ENCODE measurements around the gene M1AP.
A peak's percentile ranks its signal among the peaks of the same experiment; 100 is the strongest.

M1AP gene

DNA sequence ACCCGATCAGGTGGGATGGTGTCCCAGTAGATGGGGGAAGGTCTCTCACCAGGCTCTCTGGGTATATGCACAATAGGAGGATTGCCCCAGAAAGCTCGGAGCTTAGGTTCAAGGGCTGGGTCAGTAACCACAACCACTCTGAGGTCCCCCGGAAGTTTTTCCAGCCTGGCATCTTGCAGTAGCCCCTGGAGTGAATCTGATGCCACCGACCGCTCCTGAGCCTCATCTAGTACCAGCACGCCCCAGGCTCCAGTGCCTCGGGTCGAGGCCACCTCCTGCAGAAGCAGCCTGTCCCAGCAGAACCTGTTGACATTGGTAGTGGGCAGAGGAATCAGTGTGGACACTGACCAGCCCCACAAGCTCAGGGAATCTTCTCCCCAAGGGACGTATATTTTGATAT is 124.1 kb downstream of the M1AP start:
- H3K4me1 ChIP-seq (ENCODE audit: control insufficient read depth, insufficient read depth, low read depth, low read length) = peaks cover 11% of the 10 kb centered on the region
- whole genome bisulfite sequencing = 95% methylated on average over 8 of the region's 9 CpGs
- H3K23ac ChIP-seq (ENCODE audit: low read length in 2 of 2) = no peak overlapping the region

DNA sequence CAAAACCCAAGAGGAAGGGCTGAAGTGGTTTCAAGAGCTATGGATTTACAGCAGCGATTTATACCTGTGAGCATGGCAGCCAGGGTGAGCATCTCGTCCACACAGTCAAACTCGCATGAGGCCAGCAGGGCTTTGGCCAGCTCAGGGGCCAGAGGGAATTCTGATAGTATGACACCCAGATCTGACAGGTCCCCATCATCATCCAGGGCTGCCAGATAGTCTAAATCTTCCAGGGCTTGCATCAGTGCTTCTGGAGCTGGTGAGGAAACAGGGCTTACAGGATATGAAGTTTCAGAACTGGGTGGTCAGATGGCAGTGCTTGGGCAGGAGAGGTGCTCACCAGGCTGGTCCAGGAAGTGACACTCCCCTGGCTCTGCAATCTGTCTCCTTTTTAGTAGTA is 125.6 kb downstream of the M1AP start:
- Histone ChIP-seq H3K27ac (ENCODE audit: low read length, poor library complexity, severe bottlenecking) (no peak overlapping the region), H3K36me3 (ENCODE audit: control insufficient read depth in 1 of 2, insufficient read depth in 2 of 2, low read depth in 1 of 2, low read length in 2 of 2) (peaks cover 23 to 26% of the 10 kb centered on the region in 2 experiments), H2AK5ac (ENCODE audit: low read length, severe bottlenecking) (no peak overlapping the region), H3K14ac (ENCODE audit: low read length in 2 of 2) (no peak overlapping the region), H3K18ac (ENCODE audit: low read depth in 1 of 2, low read length in 2 of 2) (no peak overlapping the region), H3K4me1 (ENCODE audit: control insufficient read depth, insufficient read depth, low read depth, low read length) (no peaks in the 10 kb centered on the region), H3K4me2 (ENCODE audit: low read length, poor library complexity, severe bottlenecking) (no peak overlapping the region), H3K4me3 (ENCODE audit: insufficient read depth in 1 of 2, low read depth in 1 of 2, low read length in 2 of 2) (no peak overlapping the region), H2AFZ (ENCODE audit: low read depth, low read length) (no peak overlapping the region), H3K79me1 (replicated peaks; ENCODE audit: low read length, poor library complexity, severe bottlenecking) (peaks cover 11% of the 10 kb centered on the region), H2BK12ac (ENCODE audit: low read length in 2 of 2) (no peak overlapping the region), H3K9ac (ENCODE audit: low read length) (no peak overlapping the region), H2BK5ac (ENCODE audit: low read depth, low read length, poor library complexity, severe bottlenecking) (no peak overlapping the region), H2BK120ac (ENCODE audit: low read depth, low read length) (no peak overlapping the region), H2BK15ac (ENCODE audit: low read depth, poor library complexity, severe bottlenecking) (no peak overlapping the region), H3K9me3 (ENCODE audit: control insufficient read depth, low read length) (no peaks in the 10 kb centered on the region), H3K4ac (ENCODE audit: low read depth in 1 of 2, low read length in 2 of 2) (no peak overlapping the region), H4K8ac (ENCODE audit: low read length) (no peak overlapping the region), H3K27me3 (ENCODE audit: control insufficient read depth in 1 of 2, insufficient read depth in 1 of 2, low read length in 2 of 2) (peaks cover 47 to 57% of the 10 kb centered on the region in 2 experiments), H4K91ac (ENCODE audit: low read length) (no peak overlapping the region), H3K23ac (ENCODE audit: low read length in 2 of 2) (peak overlapping the region in 1 of 2 experiments; percentile 67)
- WGBS = 91% methylated on average over 3 of the region's 3 CpGs
- DNase-seq = no peak

More for the DNA sequence above, 124.1 kb downstream of the M1AP start:
- H3K14ac ChIP-seq (ENCODE audit: low read length in 2 of 2) = no peak overlapping the region
- H3K4me3 ChIP-seq (ENCODE audit: insufficient read depth in 1 of 2, low read depth in 1 of 2, low read length in 2 of 2) = no peak overlapping the region
- peaks cover 15% of the 10 kb centered on the region for H3K79me1 ChIP-seq (replicated peaks; ENCODE audit: low read length, poor library complexity, severe bottlenecking)
- H2BK5ac ChIP-seq (ENCODE audit: low read depth, low read length, poor library complexity, severe bottlenecking) = no peak overlapping the region
- no peak for DNase-seq
- H3K36me3 ChIP-seq (ENCODE audit: control insufficient read depth in 1 of 2, insufficient read depth in 2 of 2, low read depth in 1 of 2, low read length in 2 of 2) = peaks cover 30 to 35% of the 10 kb centered on the region in 2 experiments
- no peak overlapping the region for H4K8ac ChIP-seq (ENCODE audit: low read length)
- no peak overlapping the region for H3K4ac ChIP-seq (ENCODE audit: low read depth in 1 of 2, low read length in 2 of 2)
- no peak overlapping the region for H3K4me2 ChIP-seq (ENCODE audit: low read length, poor library complexity, severe bottlenecking)
- no peak overlapping the region for H4K91ac ChIP-seq (ENCODE audit: low read length)
- no peak overlapping the region for H3K9ac ChIP-seq (ENCODE audit: low read length)
- peaks cover 32 to 42% of the 10 kb centered on the region in 2 experiments for H3K27me3 ChIP-seq (ENCODE audit: control insufficient read depth in 1 of 2, insufficient read depth in 1 of 2, low read length in 2 of 2)
- H3K9me3 ChIP-seq (ENCODE audit: control insufficient read depth, low read length) = no peaks in the 10 kb centered on the region
- H3K27ac ChIP-seq (ENCODE audit: low read length, poor library complexity, severe bottlenecking) = no peak overlapping the region
- no peak overlapping the region for H2AK5ac ChIP-seq (ENCODE audit: low read length, severe bottlenecking)
- H2AFZ ChIP-seq (ENCODE audit: low read depth, low read length) = no peak overlapping the region
- H2BK15ac ChIP-seq (ENCODE audit: low read depth, poor library complexity, severe bottlenecking) = no peak overlapping the region
- no peak overlapping the region for H2BK120ac ChIP-seq (ENCODE audit: low read depth, low read length)
- H3K18ac ChIP-seq (ENCODE audit: low read depth in 1 of 2, low read length in 2 of 2) = no peak overlapping the region
- no peak overlapping the region for H2BK12ac ChIP-seq (ENCODE audit: low read length in 2 of 2)

DNA sequence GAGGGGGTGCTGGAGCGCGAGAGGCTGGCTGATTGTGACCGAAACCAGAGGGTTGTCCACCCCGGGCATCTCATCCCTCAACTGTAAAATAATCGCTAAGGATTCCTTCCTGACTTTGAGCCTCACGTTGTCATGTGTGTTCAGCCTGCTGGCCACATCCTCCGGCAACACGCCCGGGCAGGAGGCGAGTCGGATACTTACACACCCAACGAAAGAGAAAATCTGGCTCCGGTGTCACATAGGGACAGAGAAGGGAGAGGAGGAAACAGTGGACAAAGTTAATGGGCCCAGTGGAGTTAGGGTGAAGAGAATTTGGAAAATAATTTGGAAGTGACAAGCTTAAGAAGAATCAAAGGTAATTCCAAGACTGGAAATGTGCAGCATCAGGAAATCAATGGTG is 131.5 kb downstream of the M1AP start:
- Histone ChIP-seq H3K4me3 (ENCODE audit: insufficient read depth in 1 of 2, low read depth in 1 of 2, low read length in 2 of 2) (no peak overlapping the region), H3K4ac (ENCODE audit: low read depth in 1 of 2, low read length in 2 of 2) (no peak overlapping the region), H4K91ac (ENCODE audit: low read length) (no peak overlapping the region), H3K9ac (ENCODE audit: low read length) (no peak overlapping the region), H3K4me2 (ENCODE audit: low read length, poor library complexity, severe bottlenecking) (no peak overlapping the region), H2AFZ (ENCODE audit: low read depth, low read length) (no peak overlapping the region), H3K27ac (ENCODE audit: low read length, poor library complexity, severe bottlenecking) (no peak overlapping the region), H3K9me3 (ENCODE audit: control insufficient read depth, low read length) (no peaks in the 10 kb centered on the region), H3K27me3 (ENCODE audit: control insufficient read depth in 1 of 2, insufficient read depth in 1 of 2, low read length in 2 of 2) (peaks cover 92 to 97% of the 10 kb centered on the region in 2 experiments), H2BK5ac (ENCODE audit: low read depth, low read length, poor library complexity, severe bottlenecking) (no peak overlapping the region), H3K79me1 (replicated peaks; ENCODE audit: low read length, poor library complexity, severe bottlenecking) (no peaks in the 10 kb centered on the region), H4K8ac (ENCODE audit: low read length) (no peak overlapping the region), H3K36me3 (ENCODE audit: control insufficient read depth in 1 of 2, insufficient read depth in 2 of 2, low read depth in 1 of 2, low read length in 2 of 2) (peaks cover 0 to 3% of the 10 kb centered on the region in 2 experiments), H3K14ac (ENCODE audit: low read length in 2 of 2) (no peak overlapping the region), H3K4me1 (ENCODE audit: control insufficient read depth, insufficient read depth, low read depth, low read length) (peaks cover 18% of the 10 kb centered on the region), H3K23ac (ENCODE audit: low read length in 2 of 2) (no peak overlapping the region), H2BK120ac (ENCODE audit: low read depth, low read length) (no peak overlapping the region), H2BK12ac (ENCODE audit: low read length in 2 of 2) (no peak overlapping the region), H2AK5ac (ENCODE audit: low read length, severe bottlenecking) (no peak overlapping the region), H2BK15ac (ENCODE audit: low read depth, poor library complexity, severe bottlenecking) (no peak overlapping the region), H3K18ac (ENCODE audit: low read depth in 1 of 2, low read length in 2 of 2) (no peak overlapping the region)
- DNase-seq = no peak
- WGBS = 80% methylated on average over 12 of the region's 13 CpGs

DNA sequence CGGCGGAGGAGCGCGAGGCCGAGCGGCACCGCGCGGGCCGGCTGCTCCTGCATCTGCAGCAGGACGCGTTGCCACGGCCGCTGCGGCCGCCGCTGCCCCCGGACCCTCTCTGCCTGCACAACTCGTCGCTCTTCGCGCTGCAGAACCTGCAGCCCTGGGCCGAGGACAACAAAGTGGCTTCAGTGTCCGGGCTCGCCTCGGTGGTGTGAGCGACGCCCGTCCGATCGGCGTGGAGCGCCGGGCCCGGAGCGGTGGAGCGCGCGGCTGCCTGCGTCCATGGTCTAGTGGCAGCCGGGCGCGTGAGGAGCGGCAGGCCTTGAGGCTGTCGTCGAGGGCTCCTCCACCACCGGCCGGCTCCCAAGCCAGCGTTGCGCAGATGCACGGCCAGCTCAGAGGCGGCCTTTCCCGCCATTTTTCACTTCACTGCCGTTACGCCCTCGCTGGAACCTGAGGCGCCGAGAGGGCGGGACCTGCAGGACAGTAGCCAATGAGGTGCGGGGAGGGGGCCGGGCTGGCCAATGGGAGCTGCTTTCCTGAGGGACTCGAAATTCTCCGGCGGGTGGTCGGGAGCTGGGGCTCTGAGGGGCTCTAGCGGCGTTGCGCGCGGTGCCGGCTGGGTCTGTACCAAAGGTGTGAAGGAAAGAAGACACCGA is 132.0 kb downstream of the M1AP start:
- Histone ChIP-seq H3K36me3 (ENCODE audit: control insufficient read depth in 1 of 2, insufficient read depth in 2 of 2, low read depth in 1 of 2, low read length in 2 of 2) (peaks cover 0 to 3% of the 10 kb centered on the region in 2 experiments), H2AK5ac (ENCODE audit: low read length, severe bottlenecking) (no peak overlapping the region), H3K18ac (ENCODE audit: low read depth in 1 of 2, low read length in 2 of 2) (peak overlapping the region in 1 of 2 experiments; percentile 42), H3K4ac (ENCODE audit: low read depth in 1 of 2, low read length in 2 of 2) (no peak overlapping the region), H2AFZ (ENCODE audit: low read depth, low read length) (peak overlapping the region; percentile 76), H2BK12ac (ENCODE audit: low read length in 2 of 2) (no peak overlapping the region), H3K9ac (ENCODE audit: low read length) (no peak overlapping the region), H3K9me3 (ENCODE audit: control insufficient read depth, low read length) (no peaks in the 10 kb centered on the region), H3K23ac (ENCODE audit: low read length in 2 of 2) (peak overlapping the region in 1 of 2 experiments; percentile 80), H4K8ac (ENCODE audit: low read length) (no peak overlapping the region), H4K91ac (ENCODE audit: low read length) (no peak overlapping the region), H2BK15ac (ENCODE audit: low read depth, poor library complexity, severe bottlenecking) (no peak overlapping the region), H2BK120ac (ENCODE audit: low read depth, low read length) (no peak overlapping the region), H3K27ac (ENCODE audit: low read length, poor library complexity, severe bottlenecking) (no peak overlapping the region), H3K4me3 (ENCODE audit: insufficient read depth in 1 of 2, low read depth in 1 of 2, low read length in 2 of 2) (no peak overlapping the region), H2BK5ac (ENCODE audit: low read depth, low read length, poor library complexity, severe bottlenecking) (no peak overlapping the region), H3K14ac (ENCODE audit: low read length in 2 of 2) (no peak overlapping the region), H3K27me3 (ENCODE audit: control insufficient read depth in 1 of 2, insufficient read depth in 1 of 2, low read length in 2 of 2) (peaks cover 96 to 97% of the 10 kb centered on the region in 2 experiments), H3K4me2 (ENCODE audit: low read length, poor library complexity, severe bottlenecking) (no peak overlapping the region), H3K4me1 (ENCODE audit: control insufficient read depth, insufficient read depth, low read depth, low read length) (peaks cover 18% of the 10 kb centered on the region), H3K79me1 (replicated peaks; ENCODE audit: low read length, poor library complexity, severe bottlenecking) (no peaks in the 10 kb centered on the region)
- WGBS = 15% methylated on average over 57 of the region's 72 CpGs
- DNase-seq = no peak
